CD8-positive, alpha-beta memory T cell (primary cell): ENCODE results near the gene LRRC71. TPM values are rescaled to one million over a fixed set of nuclear protein-coding genes. Genes with fewer than 3 reads are reported as not detected.

Experiments used
- CTCF ChIA-PET: fragments of 350-600 bp; sonication (Branson Sonifier 250); formaldehyde crosslinking; loops from one replicate; lab custom pipeline; 2021; ENCODE audit warnings: antibody characterized with exemption; lab: Charles Lee
- POLR2A ChIA-PET: fragments of 350-600 bp; sonication (Branson Sonifier 250); formaldehyde crosslinking; loops from one replicate; lab custom pipeline; 2021; ENCODE audit warnings: antibody characterized with exemption; lab: Charles Lee
- DNase-seq, 5 donors: peaks; one replicate each; pipeline versions ENCODE4 v3.0.0 to v3.0.0-alpha.2; 2020 to 2022; ENCODE audit warnings: mixed read lengths in 1 of 5
- H3K27ac ChIP-seq: one replicate; pipeline ENCODE4 v1.7.0; 2013; ENCODE audit warnings: low read depth, mild to moderate bottlenecking, low read length, moderate library complexity
- H3K27me3 ChIP-seq: 2 replicates; pipeline ENCODE4 v1.7.0; 2013; ENCODE audit warnings: low read length, mild to moderate bottlenecking; ENCODE audit not compliant: insufficient read depth, poor library complexity, severe bottlenecking
- H3K36me3 ChIP-seq: 2 replicates; pipeline ENCODE4 v1.7.0; 2013; ENCODE audit warnings: mild to moderate bottlenecking, low read length, moderate library complexity; ENCODE audit not compliant: insufficient read depth
- H3K4me1 ChIP-seq: 2 replicates; pipeline ENCODE4 v1.7.0; 2013; ENCODE audit warnings: mild to moderate bottlenecking, low read length, moderate library complexity; ENCODE audit not compliant: insufficient read depth
- H3K4me3 ChIP-seq: 2 replicates; pipeline ENCODE4 v1.7.0; 2013; ENCODE audit warnings: mild to moderate bottlenecking, low read length
- H3K9me3 ChIP-seq: 2 replicates; pipeline ENCODE4 v1.7.0; 2013; ENCODE audit warnings: mild to moderate bottlenecking, low read length
- H3K27ac Mint-ChIP-seq, 8 donors: one replicate each; pipeline ENCODE4 v1.8.0; 2020 to 2021; ENCODE audit warnings: mixed read lengths in 8 of 8, mild to moderate bottlenecking in 6 of 8, inconsistent platforms in 3 of 8, moderate library complexity in 3 of 8
- H3K27me3 Mint-ChIP-seq, 2 donors: one replicate each; pipeline ENCODE4 v1.8.0; 2020 to 2021; ENCODE audit warnings: mixed read lengths in 2 of 2, mild to moderate bottlenecking in 1 of 2, moderate library complexity in 1 of 2
- H3K36me3 Mint-ChIP-seq, 3 donors: one replicate each; pipeline ENCODE4 v1.8.0; 2020 to 2021; ENCODE audit warnings: mixed read lengths in 3 of 3, inconsistent platforms in 1 of 3, mild to moderate bottlenecking in 1 of 3
- H3K4me1 Mint-ChIP-seq, 3 donors: one replicate each; pipeline ENCODE4 v1.8.0; 2020 to 2021; ENCODE audit warnings: mixed read lengths in 3 of 3, inconsistent platforms in 1 of 3, mild to moderate bottlenecking in 1 of 3
- H3K4me3 Mint-ChIP-seq, 7 donors: one replicate each; pipeline ENCODE4 v1.8.0; 2020 to 2021; ENCODE audit warnings: mixed read lengths in 7 of 7, mild to moderate bottlenecking in 6 of 7, moderate library complexity in 4 of 7, inconsistent platforms in 2 of 7
- H3K9me3 Mint-ChIP-seq, 5 donors: one replicate each; pipeline ENCODE4 v1.8.0; 2020 to 2022; ENCODE audit warnings: mixed read lengths in 5 of 5, mild to moderate bottlenecking in 3 of 5, moderate library complexity in 2 of 5, inconsistent platforms in 1 of 5
- polyA plus RNA-seq: library from polyadenylated mRNA; unstranded; fragments of 300-500 nt; fragmentation: Illumina TruSeq; gene quantifications from one replicate; pipeline ENCODE4 v1.2.3, GENCODE V29; 2021
- total RNA-seq, 2 experiments: library from RNA; stranded (reverse); gene quantifications; one replicate each; pipeline ENCODE4 v1.2.3, GENCODE V29; 2021

LRRC71 gene
- total and polyA plus RNA-seq, 3 experiments from 2014 or later: not detected

GRCh38 chr1:156898161-156898566 is 22.3 kb upstream of the LRRC71 start:
- Mint-ChIP-seq H3K4me1 (peaks cover 0 to 12% (median 3%) of the 10 kb centered on the region in 3 donors), H3K36me3 (peaks cover 0 to 3% (median 2%) of the 10 kb centered on the region in 3 donors), H3K27ac (no peak overlapping the region), H3K27me3 (peaks cover 33 to 62% of the 10 kb centered on the region in 2 donors), H3K4me3 (no peak overlapping the region), H3K9me3 (no peaks in the 10 kb centered on the region)
- Histone ChIP-seq H3K4me1 (peaks cover 7% of the 10 kb centered on the region), H3K27me3 (peaks cover 2% of the 10 kb centered on the region), H3K9me3 (no peaks in the 10 kb centered on the region), H3K27ac (no peak overlapping the region), H3K4me3 (no peak overlapping the region), H3K36me3 (no peaks in the 10 kb centered on the region)
- ChIA-PET POLR2A (no interaction called here), CTCF (interaction anchor here (0.7 kb wide), 1 partner anchor 30 kb away, joined by 3 read pairs; no protein-coding TSS in a partner anchor)
- DNase-seq: no peak

GRCh38 chr1:156898971-156899664 is 21.3 kb upstream of the LRRC71 start:
- POLR2A ChIA-PET: no interaction called here
- peaks cover 0 to 7% (median 0%) of the 10 kb centered on the region in 3 donors for H3K4me1 Mint-ChIP-seq
- Histone ChIP-seq H3K27ac (no peak overlapping the region), H3K9me3 (no peaks in the 10 kb centered on the region), H3K4me1 (peaks cover 5% of the 10 kb centered on the region), H3K36me3 (no peaks in the 10 kb centered on the region), H3K27me3 (no peaks in the 10 kb centered on the region), H3K4me3 (no peak overlapping the region)
- H3K36me3 Mint-ChIP-seq: peaks cover 0 to 3% (median 2%) of the 10 kb centered on the region in 3 donors
- CTCF ChIA-PET: interaction anchor here (1.3 kb wide), 1 partner anchor 209 kb away, joined by 3 read pairs; no protein-coding TSS in a partner anchor
- H3K27ac Mint-ChIP-seq: no peak overlapping the region
- no peak for DNase-seq
- H3K9me3 Mint-ChIP-seq: no peaks in the 10 kb centered on the region
- H3K4me3 Mint-ChIP-seq: no peak overlapping the region
- H3K27me3 Mint-ChIP-seq: peaks cover 28 to 60% of the 10 kb centered on the region in 2 donors

GRCh38 chr1:156899956-156900718 is 20.3 kb upstream of the LRRC71 start:
- H3K27ac ChIP-seq: no peak overlapping the region
- H3K9me3 ChIP-seq: no peaks in the 10 kb centered on the region
- no peaks in the 10 kb centered on the region for H3K27me3 ChIP-seq
- H3K27me3 Mint-ChIP-seq: peaks cover 23 to 50% of the 10 kb centered on the region in 2 donors
- DNase-seq: no peak
- no peaks in the 10 kb centered on the region for H3K9me3 Mint-ChIP-seq
- ChIA-PET CTCF (interaction anchor here (1.3 kb wide), 1 partner anchor 210 kb away, joined by 3 read pairs; no protein-coding TSS in a partner anchor), POLR2A (no interaction called here)
- H3K4me3 Mint-ChIP-seq: no peak overlapping the region
- H3K4me1 ChIP-seq: peaks cover 5% of the 10 kb centered on the region
- H3K36me3 Mint-ChIP-seq: peaks cover 0 to 3% (median 2%) of the 10 kb centered on the region in 3 donors
- no peaks in the 10 kb centered on the region for H3K36me3 ChIP-seq
- H3K4me1 Mint-ChIP-seq: peaks cover 0 to 6% (median 0%) of the 10 kb centered on the region in 3 donors
- no peak overlapping the region for H3K4me3 ChIP-seq
- H3K27ac Mint-ChIP-seq: no peak overlapping the region

- H3K4me3 ChIP-seq: no peak overlapping the region
- Mint-ChIP-seq H3K27ac (no peak overlapping the region), H3K36me3 (peaks cover 0 to 2% (median 0%) of the 10 kb centered on the region in 3 donors), H3K4me1 (peaks cover 0 to 6% (median 0%) of the 10 kb centered on the region in 3 donors), H3K27me3 (peaks cover 22 to 48% of the 10 kb centered on the region in 2 donors), H3K9me3 (no peaks in the 10 kb centered on the region), H3K4me3 (no peak overlapping the region)
- CTCF ChIA-PET: interaction anchor here (0.8 kb wide), 1 partner anchor 9 kb away, joined by 3 read pairs; no protein-coding TSS in a partner anchor
- H3K27me3 ChIP-seq: no peaks in the 10 kb centered on the region
- H3K36me3 ChIP-seq: no peaks in the 10 kb centered on the region
- DNase-seq: no peak
- no peak overlapping the region for H3K27ac ChIP-seq
- POLR2A ChIA-PET: no interaction called here
- H3K9me3 ChIP-seq: no peaks in the 10 kb centered on the region
- H3K4me1 ChIP-seq: peaks cover 5% of the 10 kb centered on the region
Measured at GRCh38 chr1:156900896-156901589, 19.4 kb upstream of the LRRC71 start.

GRCh38 chr1:156901590-156901900 is 18.9 kb upstream of the LRRC71 start:
- no peak for DNase-seq
- POLR2A ChIA-PET: no interaction called here
- H3K4me1 Mint-ChIP-seq: peaks cover 0 to 6% (median 0%) of the 10 kb centered on the region in 3 donors
- no peaks in the 10 kb centered on the region for H3K9me3 Mint-ChIP-seq
- H3K4me3 Mint-ChIP-seq: no peak overlapping the region
- H3K27ac Mint-ChIP-seq: no peak overlapping the region
- Histone ChIP-seq H3K36me3 (no peaks in the 10 kb centered on the region), H3K27me3 (no peaks in the 10 kb centered on the region), H3K9me3 (no peaks in the 10 kb centered on the region), H3K27ac (no peak overlapping the region), H3K4me1 (peaks cover 5% of the 10 kb centered on the region), H3K4me3 (no peak overlapping the region)
- peaks cover 0 to 2% (median 0%) of the 10 kb centered on the region in 3 donors for H3K36me3 Mint-ChIP-seq
- H3K27me3 Mint-ChIP-seq: peaks cover 21 to 47% of the 10 kb centered on the region in 2 donors
- CTCF ChIA-PET: interaction anchor here (0.8 kb wide), 1 partner anchor 9 kb away, joined by 3 read pairs; no protein-coding TSS in a partner anchor

GRCh38 chr1:156901966-156902915 is 18.2 kb upstream of the LRRC71 start:
- DNase-seq: no peak
- H3K4me1 Mint-ChIP-seq: peaks cover 0 to 6% (median 0%) of the 10 kb centered on the region in 3 donors
- H3K27me3 Mint-ChIP-seq: peaks cover 23 to 48% of the 10 kb centered on the region in 2 donors
- peak overlapping the region in 1 of 8 donors; percentile 28 for H3K27ac Mint-ChIP-seq
- Histone ChIP-seq H3K27me3 (no peaks in the 10 kb centered on the region), H3K27ac (no peak overlapping the region), H3K4me1 (peaks cover 5% of the 10 kb centered on the region), H3K36me3 (no peaks in the 10 kb centered on the region), H3K9me3 (no peaks in the 10 kb centered on the region), H3K4me3 (no peak overlapping the region)
- no peaks in the 10 kb centered on the region for H3K9me3 Mint-ChIP-seq
- no peak overlapping the region for H3K4me3 Mint-ChIP-seq
- ChIA-PET POLR2A (no interaction called here), CTCF (no interaction called here)
- peaks cover 0 to 2% (median 0%) of the 10 kb centered on the region in 3 donors for H3K36me3 Mint-ChIP-seq
